WTC11 (cell line): ENCODE results near the gene ANAPC10. TPM values are rescaled to one million over a fixed set of nuclear protein-coding genes. Genes with fewer than 3 reads are reported as not detected.
A peak's percentile ranks its signal among the peaks of the same experiment; 100 is the strongest.

Source experiments
- ATAC-seq: fragments of 200-7000 bp; cut with Tn5 transposase; 2 replicates; pipeline ENCODE4 v1.10.0; 2021; ENCODE audit warnings: mild to moderate bottlenecking, moderate library complexity
- CTCF ChIA-PET: fragments of 300-600 bp; sonication (Branson Sonifier 250); formaldehyde crosslinking; loops from one replicate; lab custom pipeline; 2021; ENCODE audit warnings: antibody characterized with exemption; lab: Charles Lee
- POLR2A ChIA-PET: fragments of 350-600 bp; sonication (Branson Sonifier 250); formaldehyde crosslinking; loops from one replicate; lab custom pipeline; 2021; ENCODE audit warnings: antibody characterized with exemption; lab: Charles Lee
- DNase-seq: peaks from one replicate; pipeline ENCODE4 v3.0.0; 2021; ENCODE audit warnings: low spot score
- H3K27ac Mint-ChIP-seq: 2 replicates; pipeline ENCODE4 v1.8.0; 2021; ENCODE audit warnings: mixed read lengths
- H3K27me3 Mint-ChIP-seq: 2 replicates; pipeline ENCODE4 v1.8.0; 2021; ENCODE audit warnings: low read depth, mild to moderate bottlenecking, moderate library complexity, mixed read lengths
- H3K36me3 Mint-ChIP-seq: 2 replicates; pipeline ENCODE4 v1.8.0; 2021; ENCODE audit warnings: mixed read lengths
- H3K4me1 Mint-ChIP-seq: 2 replicates; pipeline ENCODE4 v1.8.0; 2022; ENCODE audit warnings: mixed read lengths
- H3K4me3 Mint-ChIP-seq: 2 replicates; pipeline ENCODE4 v1.8.0; 2021; ENCODE audit warnings: mild to moderate bottlenecking, moderate library complexity, mixed read lengths
- H3K9me3 Mint-ChIP-seq: 2 replicates; pipeline ENCODE4 v1.8.0; 2021; ENCODE audit warnings: mixed read lengths
- ARID4B ChIP-seq: sonication (generic); formaldehyde crosslinking; IDR thresholded peaks from 2 replicates; pipeline ENCODE4 v1.8.0; 2023; ENCODE audit warnings: missing genetic modification reagents, mild to moderate bottlenecking, borderline replicate concordance
- ATF1 ChIP-seq: sonication (generic); formaldehyde crosslinking; IDR thresholded peaks from 2 replicates; pipeline ENCODE4 v1.8.1; 2023; ENCODE audit warnings: mild to moderate bottlenecking, moderate library complexity, missing genetic modification reagents
- E2F5 ChIP-seq: sonication (generic); formaldehyde crosslinking; IDR thresholded peaks from 2 replicates; pipeline ENCODE4 v1.8.1; 2022; ENCODE audit warnings: mild to moderate bottlenecking, moderate library complexity, missing genetic modification reagents
- JUN ChIP-seq: sonication (generic); formaldehyde crosslinking; IDR thresholded peaks from 2 replicates; pipeline ENCODE4 v1.8.0; 2023; ENCODE audit warnings: mild to moderate bottlenecking, missing genetic modification reagents
- MLX ChIP-seq: sonication (generic); formaldehyde crosslinking; IDR thresholded peaks from 2 replicates; pipeline ENCODE4 v1.8.1; 2023; ENCODE audit warnings: mild to moderate bottlenecking, missing genetic modification reagents, moderate library complexity
- MYBL2 ChIP-seq: sonication (generic); formaldehyde crosslinking; IDR thresholded peaks from 2 replicates; pipeline ENCODE4 v1.8.1; 2023; ENCODE audit warnings: mild to moderate bottlenecking, moderate library complexity, missing genetic modification reagents
- NFYB ChIP-seq: sonication (generic); formaldehyde crosslinking; conservative IDR thresholded peaks from 2 replicates; pipeline ENCODE4 v1.8.0; 2022; ENCODE audit warnings: low read depth, missing genetic modification reagents
- PRDM15 ChIP-seq: sonication (generic); formaldehyde crosslinking; IDR thresholded peaks from 2 replicates; pipeline ENCODE4 v1.8.0; 2022; ENCODE audit warnings: missing genetic modification reagents
- TEAD1 ChIP-seq: sonication (generic); formaldehyde crosslinking; IDR thresholded peaks from 2 replicates; pipeline ENCODE4 v1.8.0; 2022; ENCODE audit warnings: mild to moderate bottlenecking, missing genetic modification reagents
- ZBTB21 ChIP-seq: sonication (generic); formaldehyde crosslinking; IDR thresholded peaks from 2 replicates; pipeline ENCODE4 v1.8.1; 2023; ENCODE audit warnings: mild to moderate bottlenecking, missing genetic modification reagents, borderline replicate concordance
- ZMAT4 ChIP-seq: fragments of 250-450 bp; sonication (Bioruptor Pico); IDR thresholded peaks from 2 replicates; pipeline ENCODE4 v1.9.0; 2021; ENCODE audit warnings: mild to moderate bottlenecking
- ZNF121 ChIP-seq: sonication (generic); formaldehyde crosslinking; IDR thresholded peaks from 2 replicates; pipeline ENCODE4 v1.8.0; 2023; ENCODE audit warnings: missing genetic modification reagents
- ZNF281 ChIP-seq: sonication (generic); formaldehyde crosslinking; IDR thresholded peaks from 2 replicates; pipeline ENCODE4 v1.8.0; 2023; ENCODE audit warnings: mild to moderate bottlenecking, missing genetic modification reagents
- total RNA-seq: library from RNA; stranded (reverse); gene quantifications from 3 replicates; pipeline ENCODE4 v1.2.3, GENCODE V29; 2021

ANAPC10 gene
- total RNA-seq, 1 experiment from 2014 or later, result 18.2 TPM

GRCh38 chr4:145098675-145099037 lies 660 bp upstream of the ANAPC10 start:
- peaks cover 15% of the 10 kb centered on the region for H3K4me1 Mint-ChIP-seq
- ChIA-PET CTCF (no interaction called here), POLR2A (interaction anchor here (0.6 to 0.8 kb wide), 2 partner anchors 453 to 829 kb away, joined by 3 read pairs; partner anchors contain the start of gene HHIP)
- peak overlapping the region; percentile 96 for H3K4me3 Mint-ChIP-seq
- peak; percentile 14 for ATAC-seq
- peak overlapping the region; percentile 60 for H3K27ac Mint-ChIP-seq
- H3K9me3 Mint-ChIP-seq, result peaks cover 10% of the 10 kb centered on the region
- no peak for DNase-seq
- peaks cover 19% of the 10 kb centered on the region for H3K36me3 Mint-ChIP-seq
- no peaks in the 10 kb centered on the region for H3K27me3 Mint-ChIP-seq
- no peak for TF ChIP-seq ZNF281 (CRISPR knock-in tag)
- no peak for TF ChIP-seq MYBL2
- TF ChIP-seq JUN (CRISPR knock-in tag), result peak; percentile 37; the same call in 1 of the 2 replicates

- CTCF ChIA-PET, result interaction anchor here (0.7 kb wide), 1 partner anchor 30 kb away, joined by 3 read pairs; no protein-coding TSS in a partner anchor
- peaks cover 15% of the 10 kb centered on the region for H3K9me3 Mint-ChIP-seq
- no peaks in the 10 kb centered on the region for H3K27me3 Mint-ChIP-seq
- peak overlapping the region; percentile 96 for H3K4me3 Mint-ChIP-seq
- H3K4me1 Mint-ChIP-seq, result peaks cover 15% of the 10 kb centered on the region
- POLR2A ChIA-PET, result interaction anchor here (0.6 kb wide), 1 partner anchor 12 kb away, joined by 3 read pairs; no protein-coding TSS in a partner anchor
- no peak for TF ChIP-seq MYBL2
- TF ChIP-seq ARID4B, result no peak
- TF ChIP-seq ZMAT4 (CRISPR knock-in tag), result no peak
- TF ChIP-seq PRDM15, result no peak
- ATAC-seq (no peak), DNase-seq (no peak)
- H3K27ac Mint-ChIP-seq, result peak overlapping the region; percentile 100
- H3K36me3 Mint-ChIP-seq, result peaks cover 27% of the 10 kb centered on the region
Observed at GRCh38 chr4:145097331-145097820, 620 bp downstream of the ANAPC10 start.

GRCh38 chr4:145093638-145094037 lies 4.4 kb downstream of the ANAPC10 start:
- Mint-ChIP-seq H3K36me3 (peaks cover 39% of the 10 kb centered on the region), H3K4me3 (no peak overlapping the region), H3K27ac (no peak overlapping the region), H3K27me3 (no peaks in the 10 kb centered on the region), H3K9me3 (peaks cover 15% of the 10 kb centered on the region), H3K4me1 (peaks cover 8% of the 10 kb centered on the region; the same call in 1 of the 2 replicates)
- ChIA-PET POLR2A (no interaction called here), CTCF (no interaction called here)
- ATAC-seq, result no peak
- no peak for DNase-seq
- TF ChIP-seq E2F5 (CRISPR knock-in tag), result no peak
- TF ChIP-seq ZNF121, result no peak
- TF ChIP-seq PRDM15, result no peak
- no peak for TF ChIP-seq ZBTB21 (CRISPR knock-in tag)
- no peak for TF ChIP-seq ATF1 (CRISPR knock-in tag)
- no peak for TF ChIP-seq NFYB (CRISPR knock-in tag)
- no peak for TF ChIP-seq MLX (CRISPR knock-in tag)
- no peak for TF ChIP-seq TEAD1 (CRISPR knock-in tag)
